Esophagus squamous epithelium (tissue), 4 donors: Measurements from ENCODE around the gene LDLRAD2.

ENCODE experiments used
- CTCF ChIP-seq, 6 experiments: fragments of 450-650 bp in 4 of 6; fragments of 200-600 bp in 2 of 6; sonication (generic) in 2 of 6; IDR thresholded peaks; one replicate each; pipeline ENCODE4 v1.5.1; 2016 to 2019; ENCODE audit warnings: antibody characterized with exemption in 6 of 6, mild to moderate bottlenecking in 4 of 6, moderate library complexity in 4 of 6
- POLR2A ChIP-seq, 4 donors: fragments of 450-650 bp; IDR thresholded peaks; one replicate each; pipeline ENCODE4 v1.6.1; 2017; ENCODE audit warnings: antibody characterized with exemption in 4 of 4, mild to moderate bottlenecking in 4 of 4, moderate library complexity in 3 of 4

- TF ChIP-seq CTCF (IDR thresholded peaks at IDR 0.05) (no peak), POLR2A (IDR thresholded peaks at IDR 0.05) (no peak)
Observed at GRCh38 chr1:21868941-21869454, 56.9 kb downstream of the LDLRAD2 start.
